GM12864 (cell line): ENCODE results near the gene CFAP46.
"Not testable (repeated sequence)": the region's sequence is repeated elsewhere in the genome, so short reads cannot be mapped to it uniquely, and the experiment has no call there.

Experiments used
- DNase-seq: peaks from one replicate; pipeline ENCODE4 v3.0.0-alpha.2; 2011; ENCODE audit warnings: low read depth
- H3K4me3 ChIP-seq: 2 replicates; pipeline ENCODE4 v1.5.1; 2011; ENCODE audit warnings: mild to moderate bottlenecking, low read depth, low read length, control low read depth
- CTCF ChIP-seq: IDR thresholded peaks from 2 replicates; pipeline ENCODE4 v1.5.1; 2011; ENCODE audit warnings: low read depth, mild to moderate bottlenecking, moderate library complexity, low read length, control low read depth, inconsistent platforms; ENCODE audit errors: missing control alignments

The CFAP46 gene

GRCh38 chr10:132967540-132967939 lies 25.2 kb upstream of the CFAP46 start:
- no peak for DNase-seq
- TF ChIP-seq CTCF = no peak

GRCh38 chr10:132965411-132966057 lies 23.2 kb upstream of the CFAP46 start:
- no peak for TF ChIP-seq CTCF
- no peak for DNase-seq
- H3K4me3 ChIP-seq = no peak overlapping the region

More at GRCh38 chr10:132967540-132967939, 25.2 kb upstream of the CFAP46 start:
- no peak overlapping the region for H3K4me3 ChIP-seq

DNA sequence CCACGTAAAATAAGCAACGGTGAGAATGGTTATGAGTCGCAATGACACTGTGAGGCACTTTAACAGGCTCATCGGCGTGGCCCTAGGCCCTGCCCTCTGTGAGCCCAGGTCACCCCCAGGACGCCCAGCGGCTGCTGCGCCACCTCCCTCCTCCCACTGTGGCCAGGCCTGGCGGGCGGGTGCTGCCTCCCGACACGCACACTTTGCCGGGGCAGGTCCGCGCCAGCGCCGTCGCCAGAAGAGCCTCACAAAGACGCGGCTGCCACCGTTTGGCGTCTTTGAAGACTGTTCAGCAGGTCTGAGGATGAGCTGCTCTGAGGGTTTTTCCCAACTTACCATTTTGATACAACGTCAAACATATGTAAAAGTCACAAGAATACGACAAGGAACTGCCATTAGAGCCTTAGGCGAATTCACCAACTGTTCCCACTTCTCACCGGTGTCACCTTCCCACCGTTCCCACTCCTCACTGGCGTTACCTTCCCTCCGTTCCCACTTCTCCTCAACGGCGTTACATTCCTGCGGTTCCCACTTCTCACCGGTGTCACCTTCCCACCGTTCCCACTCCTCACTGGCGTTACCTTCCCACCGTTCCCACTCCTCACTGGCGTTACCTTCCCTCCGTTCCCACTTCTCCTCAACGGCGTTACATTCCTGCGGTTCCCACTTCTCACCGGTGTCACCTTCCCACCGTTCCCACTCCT lies 22.5 kb upstream of the CFAP46 start:
- not testable (repeated sequence) for H3K4me3 ChIP-seq

GRCh38 chr10:132964231-132964630 lies 21.9 kb upstream of the CFAP46 start:
- no peak for TF ChIP-seq CTCF
- no peak for DNase-seq
- H3K4me3 ChIP-seq = no peak overlapping the region

More for the DNA sequence above, 22.5 kb upstream of the CFAP46 start:
- DNase-seq = not testable (repeated sequence)

- TF ChIP-seq CTCF = no peak
- no peak overlapping the region for H3K4me3 ChIP-seq
- no peak for DNase-seq
Observed at GRCh38 chr10:132963430-132963960, 21.1 kb upstream of the CFAP46 start.

GRCh38 chr10:132962623-132963429 lies 20.5 kb upstream of the CFAP46 start:
- DNase-seq = no peak
- TF ChIP-seq CTCF = no peak
- peak overlapping the region; percentile 36 for H3K4me3 ChIP-seq
